IMR-90 (cell line): ENCODE measurements around the gene CAMKMT.

Source experiments
- ELK1 ChIP-seq: fragments of 150-350 bp; IDR thresholded peaks from 2 replicates; pipeline ENCODE4 v1.6.1; 2016; ENCODE audit warnings: low read depth, mild to moderate bottlenecking, low read length, moderate library complexity, borderline replicate concordance
- NFE2L2 ChIP-seq: fragments of 150-350 bp; IDR thresholded peaks from 2 replicates; pipeline ENCODE4 v1.6.1; 2016; ENCODE audit warnings: low read depth, mild to moderate bottlenecking, low read length
- RAD21 ChIP-seq: IDR thresholded peaks from 2 replicates; pipeline ENCODE4 v1.6.1; 2012; ENCODE audit warnings: low read length, improper control_type of control experiment
- SMC3 ChIP-seq: fragments of 150-350 bp; IDR thresholded peaks from 2 replicates; pipeline ENCODE4 v1.6.1; 2016; ENCODE audit warnings: low read depth, mild to moderate bottlenecking, antibody characterized with exemption, low read length, moderate library complexity
- USF2 ChIP-seq: fragments of 150-350 bp; IDR thresholded peaks from 2 replicates; pipeline ENCODE4 v1.6.1; 2017; ENCODE audit warnings: mild to moderate bottlenecking, antibody characterized with exemption, low read length, low read depth
- TF ChIP-seq, protein P1 (sequence below): conservative IDR thresholded peaks from 2 replicates; pipeline ENCODE4 v1.5.1; 2012; ENCODE audit warnings: mild to moderate bottlenecking, low read depth, low read length, improper control_type of control experiment

GRCh38 chr2:44688456-44689124, 326.8 kb downstream of the CAMKMT start:
- TF ChIP-seq, protein P1, sequence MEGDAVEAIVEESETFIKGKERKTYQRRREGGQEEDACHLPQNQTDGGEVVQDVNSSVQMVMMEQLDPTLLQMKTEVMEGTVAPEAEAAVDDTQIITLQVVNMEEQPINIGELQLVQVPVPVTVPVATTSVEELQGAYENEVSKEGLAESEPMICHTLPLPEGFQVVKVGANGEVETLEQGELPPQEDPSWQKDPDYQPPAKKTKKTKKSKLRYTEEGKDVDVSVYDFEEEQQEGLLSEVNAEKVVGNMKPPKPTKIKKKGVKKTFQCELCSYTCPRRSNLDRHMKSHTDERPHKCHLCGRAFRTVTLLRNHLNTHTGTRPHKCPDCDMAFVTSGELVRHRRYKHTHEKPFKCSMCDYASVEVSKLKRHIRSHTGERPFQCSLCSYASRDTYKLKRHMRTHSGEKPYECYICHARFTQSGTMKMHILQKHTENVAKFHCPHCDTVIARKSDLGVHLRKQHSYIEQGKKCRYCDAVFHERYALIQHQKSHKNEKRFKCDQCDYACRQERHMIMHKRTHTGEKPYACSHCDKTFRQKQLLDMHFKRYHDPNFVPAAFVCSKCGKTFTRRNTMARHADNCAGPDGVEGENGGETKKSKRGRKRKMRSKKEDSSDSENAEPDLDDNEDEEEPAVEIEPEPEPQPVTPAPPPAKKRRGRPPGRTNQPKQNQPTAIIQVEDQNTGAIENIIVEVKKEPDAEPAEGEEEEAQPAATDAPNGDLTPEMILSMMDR = no peak
- no peak for TF ChIP-seq NFE2L2
- TF ChIP-seq ELK1 = no peak
- no peak for TF ChIP-seq USF2
- TF ChIP-seq SMC3 = no peak
- TF ChIP-seq RAD21 = no peak
